Muscle layer of colon (tissue), 2 donors: ENCODE results near the gene SELENOP.
A peak's percentile ranks its signal among the peaks of the same experiment; 100 is the strongest.

ENCODE experiments used
- H3K27ac ChIP-seq: one replicate; pipeline ENCODE4 v1.7.0; 2013; ENCODE audit warnings: low read depth, mild to moderate bottlenecking, low read length, moderate library complexity
- H3K27me3 ChIP-seq, 2 donors: one replicate each; pipeline ENCODE4 v1.7.0; 2013; ENCODE audit warnings: low read length in 2 of 2, mild to moderate bottlenecking in 2 of 2; ENCODE audit not compliant: insufficient read depth in 2 of 2, control insufficient read depth in 1 of 2
- H3K36me3 ChIP-seq: one replicate; pipeline ENCODE4 v1.7.0; 2013; ENCODE audit warnings: mild to moderate bottlenecking, low read length; ENCODE audit not compliant: insufficient read depth
- H3K4me1 ChIP-seq: one replicate; pipeline ENCODE4 v1.7.0; 2013; ENCODE audit warnings: mild to moderate bottlenecking, low read length; ENCODE audit not compliant: insufficient read depth
- H3K4me3 ChIP-seq, 2 donors: one replicate each; pipeline ENCODE4 v1.7.0; 2013; ENCODE audit warnings: low read length in 2 of 2, low read depth in 1 of 2, mild to moderate bottlenecking in 1 of 2, moderate library complexity in 1 of 2
- H3K9ac ChIP-seq: one replicate; pipeline ENCODE4 v1.7.0; 2013; ENCODE audit warnings: low read length
- H3K9me3 ChIP-seq: one replicate; pipeline ENCODE4 v1.7.0; 2013; ENCODE audit warnings: mild to moderate bottlenecking, low read length
- donor health status: abdominal sarcoma.
- donor health status: Adenocarcinoma of cecum.

SELENOP gene

DNA sequence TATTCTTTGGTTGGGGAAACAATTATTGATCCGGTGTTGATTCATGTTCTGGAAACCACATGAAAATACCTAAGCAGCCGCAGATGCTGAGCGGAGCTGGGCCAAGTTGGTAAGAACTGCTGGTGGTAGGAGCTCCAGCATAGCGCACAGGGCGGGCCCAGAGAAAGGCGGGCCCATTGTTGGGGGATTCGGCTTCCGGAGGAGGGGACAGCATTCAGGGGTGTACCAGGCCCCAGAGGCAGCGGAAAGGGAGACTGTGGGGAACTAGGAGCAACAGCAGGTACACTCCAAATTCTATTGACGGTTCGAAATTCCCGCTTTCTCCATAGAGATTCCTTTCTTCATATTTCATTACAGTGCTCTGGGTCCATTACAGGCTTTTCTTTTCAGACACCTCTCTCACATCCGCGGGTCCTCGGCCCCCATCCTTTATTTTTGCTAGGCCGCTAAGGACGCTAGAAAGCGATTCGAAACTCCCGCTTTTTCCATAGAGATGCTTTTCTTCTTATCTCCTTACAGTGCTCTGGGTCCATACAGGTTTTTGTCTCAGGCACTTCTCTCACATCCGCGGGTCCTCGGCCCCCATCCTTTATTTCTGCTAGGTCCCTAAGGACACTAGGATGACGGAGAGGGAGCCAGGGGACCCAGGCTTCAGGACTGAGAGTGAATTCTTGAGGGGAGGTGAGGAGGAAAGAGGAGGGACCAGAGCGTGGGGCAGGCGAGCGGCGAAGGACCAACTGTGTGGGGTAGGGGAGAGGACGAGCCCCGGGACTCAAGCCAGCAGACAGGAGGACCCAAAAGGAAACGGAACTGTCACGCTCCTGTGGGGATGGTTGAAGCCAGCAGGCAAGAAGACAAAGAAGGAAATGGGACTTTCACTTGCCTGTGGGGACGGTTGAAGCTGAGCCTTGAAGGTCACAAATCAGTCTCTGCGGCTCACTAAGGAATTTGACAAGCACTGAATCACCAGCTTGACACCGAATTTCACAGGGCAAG lies 54.8 kb downstream of the SELENOP start, which contains the start of gene CCDC152:
CCDC152 (plus strand) TSS at position 213 of the 996 bp plus-strand sequence. CDS start 2,304 bp downstream, outside the sequence.
- Histone ChIP-seq H3K27me3 (peaks cover 0 to 5% of the 10 kb centered on the region in 2 donors), H3K9ac (no peak within 1 kb of the TSS), H3K9me3 (no peaks in the 10 kb centered on the region), H3K36me3 (no peaks in the 10 kb centered on the region), H3K4me3 (peak within 1 kb of the TSS in 1 of 2 donors; percentile 39), H3K27ac (no peak within 1 kb of the TSS), H3K4me1 (no peaks in the 10 kb centered on the region)

DNA sequence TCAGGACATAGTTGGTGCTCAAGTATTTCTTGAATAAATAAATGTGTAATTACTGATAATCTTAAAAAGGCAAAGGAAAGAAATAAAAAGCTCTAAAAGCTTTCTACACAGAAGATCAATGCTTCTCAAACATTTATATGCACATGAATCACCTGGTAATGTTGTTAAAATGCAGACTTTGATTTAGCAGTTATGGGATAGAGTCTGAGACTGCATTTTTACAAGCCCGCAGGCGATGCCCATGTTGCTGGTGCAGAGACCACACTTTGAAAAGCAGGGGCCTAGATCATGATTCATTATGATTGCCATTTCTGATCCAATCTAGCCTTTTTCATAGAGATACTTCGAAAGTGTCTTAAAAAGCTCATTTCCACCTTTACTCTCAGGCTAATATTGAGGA lies 58.6 kb downstream of the SELENOP start:
- Histone ChIP-seq H3K9ac (no peak overlapping the region), H3K36me3 (no peaks in the 10 kb centered on the region), H3K27me3 (peaks cover 0 to 5% of the 10 kb centered on the region in 2 donors), H3K9me3 (no peaks in the 10 kb centered on the region), H3K4me3 (no peak overlapping the region), H3K4me1 (no peaks in the 10 kb centered on the region), H3K27ac (no peak overlapping the region)

DNA sequence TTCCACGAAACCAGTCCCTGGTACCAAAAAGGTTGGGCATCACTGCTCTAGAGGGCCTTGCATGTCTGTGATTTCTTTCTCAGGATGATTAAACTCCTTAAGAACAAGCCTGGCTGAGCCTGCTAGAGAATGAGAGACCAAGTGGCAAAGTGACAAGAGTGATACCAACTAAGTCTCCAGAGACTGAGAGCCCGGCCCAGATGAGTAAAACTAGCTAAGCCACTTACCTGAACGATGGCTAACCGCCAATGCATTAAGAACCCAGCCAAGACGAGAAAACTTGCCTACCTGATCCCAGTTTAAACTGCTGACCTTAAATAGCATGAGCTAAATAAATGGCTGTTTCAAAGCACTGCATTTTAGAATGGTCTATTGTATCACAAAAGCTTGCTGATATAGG lies 60.6 kb downstream of the SELENOP start:
- Histone ChIP-seq H3K9me3 (no peaks in the 10 kb centered on the region), H3K27ac (no peak overlapping the region), H3K27me3 (no peaks in the 10 kb centered on the region), H3K9ac (no peak overlapping the region), H3K36me3 (no peaks in the 10 kb centered on the region), H3K4me1 (no peaks in the 10 kb centered on the region), H3K4me3 (no peak overlapping the region)

DNA sequence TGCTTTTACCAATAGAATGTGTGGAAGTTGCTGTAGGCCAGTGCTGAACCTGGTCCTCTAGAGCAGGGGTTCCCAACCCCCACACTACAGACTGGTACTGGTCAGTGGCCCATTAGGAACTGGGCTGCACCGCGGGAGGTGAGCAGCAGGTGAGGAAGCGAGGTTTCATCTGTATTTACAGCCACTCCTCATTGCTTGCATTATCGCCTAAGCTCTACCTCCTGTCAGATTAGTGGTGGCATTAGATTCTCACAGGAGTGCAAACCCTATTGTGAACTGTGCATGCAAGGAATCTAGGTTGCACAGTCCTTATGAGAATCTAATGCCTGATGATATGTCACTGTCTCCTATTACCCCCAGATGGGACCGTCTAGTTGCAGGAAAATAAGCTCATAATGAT lies 61.2 kb downstream of the SELENOP start:
- Histone ChIP-seq H3K4me3 (no peak overlapping the region), H3K4me1 (no peaks in the 10 kb centered on the region)

More for the DNA sequence above, 61.2 kb downstream of the SELENOP start:
- Histone ChIP-seq H3K9me3 (no peaks in the 10 kb centered on the region), H3K36me3 (no peaks in the 10 kb centered on the region), H3K27me3 (no peaks in the 10 kb centered on the region), H3K27ac (no peak overlapping the region), H3K9ac (no peak overlapping the region)
